Endodermal cell (in vitro differentiated cells): ENCODE measurements around the gene DGKE. TPM values are rescaled to one million over a fixed set of nuclear protein-coding genes. Genes with fewer than 3 reads are reported as not detected.

Experiments
- DNase-seq: peaks from one replicate; pipeline ENCODE4 v3.0.0-alpha.2; 2017
- H3K27ac ChIP-seq: 2 replicates; pipeline ENCODE4 v1.5.1; 2013; ENCODE audit warnings: mild to moderate bottlenecking, low read depth, low read length, moderate library complexity
- H3K27me3 ChIP-seq: 2 replicates; pipeline ENCODE4 v1.6.1; 2013; ENCODE audit warnings: mild to moderate bottlenecking, low read length, moderate library complexity; ENCODE audit not compliant: insufficient read depth, control insufficient read depth, poor library complexity, severe bottlenecking
- H3K36me3 ChIP-seq: 2 replicates; pipeline ENCODE4 v1.7.0; 2013; ENCODE audit warnings: mild to moderate bottlenecking, low read length, moderate library complexity; ENCODE audit not compliant: control insufficient read depth, insufficient read depth
- H3K4me1 ChIP-seq: one replicate; pipeline ENCODE4 v1.7.0; 2013; ENCODE audit warnings: low read length; ENCODE audit not compliant: control insufficient read depth, insufficient read depth
- H3K4me3 ChIP-seq: 2 replicates; pipeline ENCODE4 v1.5.1; 2013; ENCODE audit warnings: mild to moderate bottlenecking, low read length, moderate library complexity
- H3K9ac ChIP-seq: 2 replicates; pipeline ENCODE4 v1.6.1; 2013; ENCODE audit warnings: mild to moderate bottlenecking, low read length, moderate library complexity; ENCODE audit not compliant: poor library complexity, severe bottlenecking; ENCODE audit errors: extremely low read depth
- H3K9me3 ChIP-seq: 2 replicates; pipeline ENCODE4 v1.6.1; 2013; ENCODE audit warnings: mild to moderate bottlenecking, low read length, moderate library complexity; ENCODE audit not compliant: control insufficient read depth
- H3K27ac Mint-ChIP-seq: 2 replicates; pipeline ENCODE4 v1.8.0; 2020; ENCODE audit warnings: mixed read lengths
- H3K27me3 Mint-ChIP-seq: 2 replicates; pipeline ENCODE4 v1.8.0; 2021; ENCODE audit warnings: mild to moderate bottlenecking, mixed read lengths; ENCODE audit not compliant: insufficient read depth
- H3K36me3 Mint-ChIP-seq: 2 replicates; pipeline ENCODE4 v1.8.0; 2020; ENCODE audit warnings: low read depth, mixed read lengths
- H3K4me1 Mint-ChIP-seq: 2 replicates; pipeline ENCODE4 v1.8.0; 2020; ENCODE audit warnings: mixed read lengths
- H3K4me3 Mint-ChIP-seq: 2 replicates; pipeline ENCODE4 v1.8.0; 2020; ENCODE audit warnings: mild to moderate bottlenecking, moderate library complexity, mixed read lengths
- H3K9me3 Mint-ChIP-seq: 2 replicates; pipeline ENCODE4 v1.8.0; 2020; ENCODE audit warnings: mild to moderate bottlenecking, mixed read lengths
- WGBS, 2 experiments: methylation state at CpG; one replicate each; pipeline versions ENCODE4 v1.1.5 to v1.1.7; 2013; ENCODE audit warnings: missing lambda C conversion rate in 2 of 2, mixed read lengths in 1 of 2; ENCODE audit not compliant: insufficient coverage in 1 of 2, insufficient read length in 1 of 2; 5-methylcytosine and 5-hydroxymethylcytosine counted together
- total RNA-seq, 2 donors: library from RNA; stranded (reverse); fragmentation: NEBNext Ultra II Directional in 1 of 2; extraction: Animal tissue kit (Norgen Biotek cat#: 25700) in 1 of 2; gene quantifications; 2 replicates in 1 of 2; 3 replicates in 1 of 2; pipeline ENCODE4 v1.2.1, GENCODE V29; 2021
- TF ChIP-seq, protein P1 (sequence below): fragments of 200-600 bp; sonication (generic); conservative IDR thresholded peaks from 2 replicates; pipeline ENCODE4 v1.5.0; 2021; ENCODE audit warnings: antibody characterized with exemption, mild to moderate bottlenecking

The DGKE gene
- total RNA-seq, 2 donors from 2014 or later = 3.5 to 7.1 TPM

DNA sequence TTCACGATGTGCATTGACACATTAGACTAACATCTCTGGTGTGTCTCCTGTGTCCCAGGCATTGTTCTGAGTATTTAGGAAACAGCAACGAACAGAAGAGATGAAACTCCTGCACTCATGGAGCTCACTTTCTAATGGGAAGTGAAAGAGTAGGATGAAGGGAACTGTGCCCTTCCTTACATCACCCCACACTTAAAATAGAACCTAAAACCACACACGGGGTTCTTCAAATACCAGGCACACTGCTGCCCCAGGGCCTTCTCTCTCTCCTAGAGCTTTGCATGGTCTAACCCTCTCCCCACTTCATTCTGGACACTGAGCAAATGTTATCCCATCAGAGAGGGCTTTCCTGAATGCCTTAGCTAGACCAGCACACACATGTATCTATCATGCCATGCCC lies 46.2 kb downstream of the DGKE start:
- Mint-ChIP-seq H3K36me3 (no peaks in the 10 kb centered on the region), H3K27me3 (peaks cover 3% of the 10 kb centered on the region), H3K4me1 (peaks cover under 1% of the 10 kb centered on the region), H3K4me3 (no peak overlapping the region), H3K9me3 (peaks cover 2% of the 10 kb centered on the region), H3K27ac (no peak overlapping the region)
- Histone ChIP-seq H3K36me3 (no peaks in the 10 kb centered on the region), H3K4me3 (no peak overlapping the region), H3K27me3 (no peaks in the 10 kb centered on the region), H3K4me1 (no peaks in the 10 kb centered on the region), H3K27ac (no peak overlapping the region), H3K9ac (no peak overlapping the region), H3K9me3 (no peaks in the 10 kb centered on the region)
- 91 to 94% methylated on average over 3 of the region's 3 CpGs for WGBS, 2 experiments
- TF ChIP-seq, protein P1, sequence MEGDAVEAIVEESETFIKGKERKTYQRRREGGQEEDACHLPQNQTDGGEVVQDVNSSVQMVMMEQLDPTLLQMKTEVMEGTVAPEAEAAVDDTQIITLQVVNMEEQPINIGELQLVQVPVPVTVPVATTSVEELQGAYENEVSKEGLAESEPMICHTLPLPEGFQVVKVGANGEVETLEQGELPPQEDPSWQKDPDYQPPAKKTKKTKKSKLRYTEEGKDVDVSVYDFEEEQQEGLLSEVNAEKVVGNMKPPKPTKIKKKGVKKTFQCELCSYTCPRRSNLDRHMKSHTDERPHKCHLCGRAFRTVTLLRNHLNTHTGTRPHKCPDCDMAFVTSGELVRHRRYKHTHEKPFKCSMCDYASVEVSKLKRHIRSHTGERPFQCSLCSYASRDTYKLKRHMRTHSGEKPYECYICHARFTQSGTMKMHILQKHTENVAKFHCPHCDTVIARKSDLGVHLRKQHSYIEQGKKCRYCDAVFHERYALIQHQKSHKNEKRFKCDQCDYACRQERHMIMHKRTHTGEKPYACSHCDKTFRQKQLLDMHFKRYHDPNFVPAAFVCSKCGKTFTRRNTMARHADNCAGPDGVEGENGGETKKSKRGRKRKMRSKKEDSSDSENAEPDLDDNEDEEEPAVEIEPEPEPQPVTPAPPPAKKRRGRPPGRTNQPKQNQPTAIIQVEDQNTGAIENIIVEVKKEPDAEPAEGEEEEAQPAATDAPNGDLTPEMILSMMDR = no peak
- DNase-seq = no peak

DNA sequence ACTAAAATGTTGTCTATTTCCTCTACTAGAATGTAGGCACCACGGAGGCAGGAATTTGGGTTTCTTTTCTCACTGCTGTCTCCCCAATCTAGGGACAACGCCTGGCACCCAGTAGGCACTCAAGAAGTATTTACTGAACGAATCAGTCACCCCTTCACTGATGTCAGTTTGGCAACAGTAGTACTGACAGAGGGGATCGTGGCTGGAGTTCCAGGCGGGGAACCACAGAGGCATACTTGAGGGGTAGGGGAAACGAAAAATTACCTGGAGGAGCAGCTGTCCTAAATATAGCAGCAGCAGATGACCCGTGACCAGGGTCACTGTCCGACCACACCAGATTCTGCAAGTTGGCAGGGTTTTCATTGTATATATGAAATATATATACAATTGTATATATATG lies 46.6 kb downstream of the DGKE start:
- Mint-ChIP-seq H3K36me3 (no peaks in the 10 kb centered on the region), H3K27me3 (peaks cover 3% of the 10 kb centered on the region), H3K4me3 (no peak overlapping the region), H3K4me1 (peaks cover 5% of the 10 kb centered on the region), H3K27ac (no peak overlapping the region), H3K9me3 (peaks cover 2% of the 10 kb centered on the region)
- Histone ChIP-seq H3K36me3 (no peaks in the 10 kb centered on the region), H3K4me1 (no peaks in the 10 kb centered on the region), H3K27me3 (no peaks in the 10 kb centered on the region), H3K9me3 (no peaks in the 10 kb centered on the region), H3K27ac (no peak overlapping the region), H3K9ac (no peak overlapping the region), H3K4me3 (no peak overlapping the region)
- WGBS, 2 experiments = 84 to 88% methylated on average over 6 to 7 of the region's 8 CpGs
- TF ChIP-seq, protein P1 = no peak
- DNase-seq = no peak

DNA sequence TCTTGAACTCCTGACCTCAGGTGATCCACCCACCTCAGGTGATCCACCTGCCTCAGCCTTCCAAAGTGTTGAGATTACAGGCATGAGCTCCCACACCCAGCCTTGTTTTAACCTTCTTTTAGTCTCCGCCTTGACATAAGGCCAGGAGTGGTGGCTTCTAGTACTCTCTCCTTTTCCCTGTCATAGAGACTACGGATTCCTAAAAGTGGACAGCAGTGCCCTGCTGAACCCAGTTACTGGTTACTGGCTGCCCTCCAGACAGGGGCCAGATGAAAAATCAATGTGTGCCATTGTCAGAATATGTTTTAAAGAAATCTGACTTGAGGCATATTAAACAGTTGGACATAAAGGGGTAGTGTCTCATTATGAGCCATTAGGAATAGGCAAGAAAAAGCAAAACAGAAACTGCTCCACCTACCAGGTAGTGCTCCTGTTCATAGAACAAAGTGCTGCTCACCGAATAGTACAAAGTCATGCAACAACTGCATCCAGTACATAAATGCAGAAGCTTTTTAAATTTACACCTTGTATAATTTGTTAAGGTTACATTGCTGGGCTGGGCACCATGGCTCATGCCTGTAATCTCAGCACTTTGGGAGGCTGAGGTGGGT lies 47.8 kb downstream of the DGKE start:
- H3K4me1 Mint-ChIP-seq = peaks cover 8% of the 10 kb centered on the region
- H3K27me3 Mint-ChIP-seq = peaks cover 3% of the 10 kb centered on the region
- TF ChIP-seq, protein P1 = no peak
- H3K36me3 ChIP-seq = no peaks in the 10 kb centered on the region
- no peak overlapping the region for H3K9ac ChIP-seq
- DNase-seq = no peak
- no peaks in the 10 kb centered on the region for H3K27me3 ChIP-seq
- no peak overlapping the region for H3K4me3 Mint-ChIP-seq
- peaks cover 8% of the 10 kb centered on the region for H3K9me3 Mint-ChIP-seq
- H3K4me1 ChIP-seq = no peaks in the 10 kb centered on the region
- H3K4me3 ChIP-seq = no peak overlapping the region
- H3K27ac Mint-ChIP-seq = no peak overlapping the region
- peaks cover 2% of the 10 kb centered on the region for H3K9me3 ChIP-seq
- WGBS, 2 experiments = 93 to 98% methylated on average over 2 to 3 of the region's 3 CpGs
- no peak overlapping the region for H3K27ac ChIP-seq
- H3K36me3 Mint-ChIP-seq = peaks cover 7% of the 10 kb centered on the region
